Suppressor macrophage treated with lipopolysaccharide for 4 hours (primary cell): ENCODE measurements around the gene TLR10.
"Not testable (repeated sequence)": the region's sequence is repeated elsewhere in the genome, so short reads cannot be mapped to it uniquely, and the experiment has no call there.

Experiments used
- DNase-seq: peaks from one replicate; pipeline ENCODE4 v3.0.0-alpha.2; 2020

TLR10 gene, protein sequence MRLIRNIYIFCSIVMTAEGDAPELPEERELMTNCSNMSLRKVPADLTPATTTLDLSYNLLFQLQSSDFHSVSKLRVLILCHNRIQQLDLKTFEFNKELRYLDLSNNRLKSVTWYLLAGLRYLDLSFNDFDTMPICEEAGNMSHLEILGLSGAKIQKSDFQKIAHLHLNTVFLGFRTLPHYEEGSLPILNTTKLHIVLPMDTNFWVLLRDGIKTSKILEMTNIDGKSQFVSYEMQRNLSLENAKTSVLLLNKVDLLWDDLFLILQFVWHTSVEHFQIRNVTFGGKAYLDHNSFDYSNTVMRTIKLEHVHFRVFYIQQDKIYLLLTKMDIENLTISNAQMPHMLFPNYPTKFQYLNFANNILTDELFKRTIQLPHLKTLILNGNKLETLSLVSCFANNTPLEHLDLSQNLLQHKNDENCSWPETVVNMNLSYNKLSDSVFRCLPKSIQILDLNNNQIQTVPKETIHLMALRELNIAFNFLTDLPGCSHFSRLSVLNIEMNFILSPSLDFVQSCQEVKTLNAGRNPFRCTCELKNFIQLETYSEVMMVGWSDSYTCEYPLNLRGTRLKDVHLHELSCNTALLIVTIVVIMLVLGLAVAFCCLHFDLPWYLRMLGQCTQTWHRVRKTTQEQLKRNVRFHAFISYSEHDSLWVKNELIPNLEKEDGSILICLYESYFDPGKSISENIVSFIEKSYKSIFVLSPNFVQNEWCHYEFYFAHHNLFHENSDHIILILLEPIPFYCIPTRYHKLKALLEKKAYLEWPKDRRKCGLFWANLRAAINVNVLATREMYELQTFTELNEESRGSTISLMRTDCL

DNA sequence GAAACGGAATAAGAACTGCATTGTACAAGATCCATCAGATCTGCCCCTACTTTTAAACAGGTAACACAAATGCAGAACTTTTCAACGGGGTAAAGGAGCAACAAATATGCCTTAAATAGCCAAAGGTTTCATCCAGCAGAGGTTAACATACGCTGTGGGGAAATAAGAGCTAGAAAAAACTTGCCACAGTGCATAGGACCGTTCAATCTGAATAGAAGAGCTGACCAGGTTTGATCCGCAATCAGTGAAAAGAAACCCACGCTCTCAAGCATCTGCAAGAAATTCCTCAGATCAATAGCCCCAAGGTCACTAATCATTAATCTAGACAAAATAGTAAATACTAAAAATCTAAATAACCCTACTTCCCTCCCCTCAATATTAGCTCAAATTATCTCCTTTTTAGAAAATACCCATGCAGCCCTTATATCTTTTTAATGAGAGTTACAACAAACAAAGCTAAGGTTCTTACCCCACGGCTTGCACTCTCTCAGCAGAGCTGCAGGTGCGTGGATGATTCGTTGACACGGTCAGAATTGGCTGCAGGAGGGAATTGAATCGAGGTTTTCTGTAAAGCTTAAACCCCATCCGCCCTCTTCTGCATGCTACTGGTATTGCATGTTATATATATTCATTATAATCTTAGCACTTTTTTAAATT, at the start of gene TLR10:
TSS of gene TLR10 (minus strand) at position 539 of the 657 bp plus-strand sequence. CDS start 7,400 bp downstream, outside the sequence.
- DNase-seq = peak; percentile 69

DNA sequence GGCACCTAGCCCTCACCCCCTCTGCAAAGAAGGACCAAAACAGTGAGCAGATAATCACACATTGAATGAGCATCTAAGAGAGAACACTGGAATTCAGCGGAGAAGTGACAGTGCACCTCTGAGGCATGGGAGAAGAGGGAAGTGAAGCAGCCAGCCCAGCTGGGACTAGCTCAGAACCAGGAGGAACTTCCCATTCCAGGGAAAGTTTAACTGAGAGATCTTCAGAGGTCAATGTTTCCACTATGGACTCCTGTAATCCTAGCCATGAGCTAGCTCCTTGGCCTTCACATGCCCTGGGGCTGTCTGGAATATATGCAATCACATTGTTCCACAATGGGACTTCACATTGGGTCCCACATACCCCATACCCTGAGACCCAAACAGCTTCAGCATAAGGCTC, 49.4 kb upstream of the TLR10 start:
- DNase-seq = peak; percentile 38

DNA sequence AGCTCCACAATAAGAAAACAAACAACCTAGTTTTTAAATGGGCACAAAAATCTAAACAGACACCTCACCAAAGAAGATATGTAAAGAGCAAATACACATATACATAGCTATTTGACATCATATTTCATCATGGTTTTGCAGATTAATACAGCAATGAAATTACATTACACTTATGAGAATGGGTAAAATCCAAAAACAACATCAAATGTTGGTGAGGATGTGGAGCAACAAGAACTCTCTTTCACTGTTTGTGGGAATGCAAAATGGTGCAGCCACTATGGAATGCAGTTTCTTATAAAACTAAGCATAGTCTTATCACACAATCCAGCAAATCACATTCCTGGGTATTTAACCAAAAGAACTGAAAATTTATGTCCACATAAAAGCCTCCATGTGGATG, 48.9 kb upstream of the TLR10 start:
- DNase-seq = no peak

DNA sequence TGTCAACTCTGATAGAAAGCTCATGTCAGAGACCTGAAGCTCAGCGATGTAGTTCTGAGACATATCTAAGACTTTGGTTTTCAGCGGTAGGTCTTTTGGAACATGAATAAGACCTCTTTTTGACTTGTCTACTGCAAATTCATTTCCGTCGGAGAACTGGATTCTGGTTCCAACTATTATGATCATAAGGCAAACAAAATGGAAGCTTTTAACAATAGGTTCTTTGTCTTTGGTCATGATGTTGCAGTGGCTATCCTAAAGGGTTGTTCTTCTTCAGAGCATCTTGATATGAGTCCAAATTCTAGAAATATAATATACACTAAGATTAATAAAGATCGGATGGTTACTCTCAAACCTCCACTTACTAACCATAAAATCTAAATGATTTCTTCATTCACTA, 46.4 kb upstream of the TLR10 start:
- DNase-seq = no peak

DNA sequence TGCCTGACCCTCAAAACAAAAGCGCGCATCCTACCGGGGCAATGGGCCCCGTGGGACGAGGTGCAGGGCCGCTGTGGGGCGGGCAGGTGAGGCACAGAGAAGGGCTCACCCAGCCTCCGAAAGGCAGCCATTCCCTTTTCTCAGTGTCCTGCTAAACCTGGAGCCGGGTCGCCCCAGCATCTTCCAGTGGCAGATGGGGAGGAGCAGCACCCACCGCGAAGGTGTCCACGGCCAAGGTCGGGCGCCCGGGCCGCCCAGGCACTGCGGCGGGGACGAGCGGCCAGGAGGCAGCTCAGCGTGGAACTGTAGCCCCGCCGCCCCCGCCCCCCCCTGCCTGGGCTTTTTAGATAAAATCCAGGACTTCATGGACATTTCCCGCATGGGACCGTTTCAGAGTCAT, 41.0 kb upstream of the TLR10 start:
- no peak for DNase-seq

DNA sequence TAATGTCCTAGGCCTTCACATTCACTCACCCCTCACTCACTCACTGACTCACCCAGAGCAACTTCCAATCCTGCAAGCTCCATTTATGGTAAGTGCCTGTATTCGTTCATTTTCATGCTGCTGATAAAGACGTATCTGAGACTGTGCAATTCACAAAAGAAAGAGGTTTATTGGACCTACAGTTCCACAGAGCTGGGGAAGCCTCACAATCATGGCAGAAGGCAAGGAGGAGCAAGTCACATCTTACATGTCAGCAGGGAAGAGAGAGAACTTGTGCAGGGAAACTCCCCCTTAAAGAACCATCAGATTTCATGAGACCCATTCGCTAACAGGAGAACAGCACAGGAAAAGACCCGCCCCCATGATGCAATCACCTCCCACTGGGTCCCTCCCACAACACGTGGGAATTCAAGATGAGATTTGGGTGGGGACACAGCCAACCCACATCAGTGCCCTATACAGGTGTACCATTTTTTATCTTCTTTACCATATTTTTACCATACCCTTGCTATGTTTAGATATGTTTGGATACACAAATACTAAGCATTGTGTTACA, 40.0 kb upstream of the TLR10 start:
- DNase-seq = no peak

DNA sequence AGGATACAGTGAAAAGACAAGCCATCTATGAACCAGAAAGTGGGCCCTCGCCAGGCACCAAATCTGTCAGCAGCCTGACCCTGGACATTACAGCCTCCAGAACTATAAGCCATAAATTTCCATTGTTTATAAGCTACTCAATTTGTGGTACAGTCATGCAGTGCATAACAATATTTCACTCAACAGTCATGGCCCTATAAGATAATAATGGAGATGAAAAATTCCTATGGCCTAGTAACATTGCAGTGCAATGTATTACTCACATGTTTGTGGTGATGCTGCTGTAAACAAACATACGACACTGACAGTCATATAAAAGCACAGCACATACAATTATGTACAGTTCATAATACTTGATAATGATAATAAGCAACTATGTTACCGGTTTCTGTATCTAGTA, 38.9 kb upstream of the TLR10 start:
- DNase-seq = no peak

DNA sequence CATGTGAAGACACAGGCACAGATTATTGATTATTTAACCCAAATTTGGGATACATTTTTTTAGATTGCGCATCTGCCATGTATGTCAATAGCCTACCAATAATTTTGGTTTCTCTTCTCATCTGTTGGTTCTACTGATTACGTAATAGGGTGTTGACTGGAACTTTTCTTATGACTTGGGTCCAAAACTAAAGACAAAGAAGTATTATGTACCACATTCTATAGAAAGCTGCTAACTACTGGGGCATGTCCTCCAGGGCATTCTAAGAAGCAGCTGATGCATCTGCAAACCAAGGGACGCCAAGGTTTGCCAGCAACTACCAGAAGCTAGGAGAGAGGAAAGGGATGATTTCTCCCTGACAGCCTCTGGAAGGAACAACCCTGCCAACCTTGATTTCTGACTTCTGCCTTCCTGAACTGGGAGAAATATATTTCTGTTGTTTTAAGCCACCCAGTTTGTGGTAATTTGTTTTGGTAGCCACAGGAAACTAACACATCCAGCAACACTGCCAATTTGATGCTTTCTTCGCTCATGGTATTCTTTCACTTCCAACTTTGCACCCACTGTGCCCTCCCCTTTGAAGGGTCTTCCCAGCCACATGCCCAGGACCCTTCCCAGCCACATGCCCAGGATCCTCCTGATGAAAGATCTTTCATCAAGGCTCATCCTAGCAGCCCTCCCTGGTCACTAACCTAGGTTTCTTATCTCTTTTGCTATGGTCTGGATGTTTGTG, 37.7 kb upstream of the TLR10 start:
- DNase-seq = peak; percentile 46

DNA sequence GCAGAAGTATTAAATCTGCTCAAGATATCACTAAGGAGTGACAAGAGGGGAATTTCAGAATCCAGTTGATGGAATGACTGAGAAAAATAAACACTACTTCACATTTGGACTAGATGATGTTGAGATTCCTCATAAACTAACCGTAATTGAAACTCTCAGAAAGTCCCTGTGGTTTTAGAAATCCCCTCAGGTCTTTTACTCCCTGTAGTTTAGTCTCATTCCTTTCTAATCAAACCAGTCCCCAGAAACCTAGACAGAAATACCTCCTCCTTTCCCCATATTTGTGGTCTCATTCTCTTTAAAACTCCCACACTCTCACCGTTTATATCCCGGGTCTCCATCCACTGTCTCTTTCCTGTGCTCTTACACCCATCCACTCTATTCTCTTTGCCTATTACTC, 36.8 kb upstream of the TLR10 start:
- DNase-seq = peak; percentile 69

DNA sequence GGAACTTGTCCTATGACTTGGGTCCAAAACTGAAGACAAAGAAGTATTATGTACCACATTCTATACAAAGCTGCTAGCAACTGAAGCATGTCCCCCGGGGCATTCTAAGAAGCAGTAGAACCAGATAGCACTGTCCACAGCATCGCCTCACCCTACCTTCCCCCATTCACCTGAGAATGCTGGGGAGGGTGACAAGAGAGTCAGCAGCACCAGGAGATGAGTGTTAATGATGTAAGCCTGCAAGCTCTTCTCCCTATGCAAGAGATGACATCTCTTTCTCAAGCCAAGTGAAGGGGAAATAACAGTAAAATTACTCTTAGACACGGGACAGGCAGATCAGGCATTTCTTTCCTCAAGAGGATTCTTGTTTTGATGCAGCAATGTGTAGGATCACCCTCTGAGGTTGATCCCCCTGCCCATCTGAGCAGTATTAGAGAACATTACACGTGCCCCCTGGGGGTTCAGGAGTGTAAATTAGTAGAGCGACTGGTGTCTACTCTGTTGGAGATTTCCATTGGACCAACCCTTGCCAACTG, 35.7 kb upstream of the TLR10 start:
- peak; percentile 70 for DNase-seq

DNA sequence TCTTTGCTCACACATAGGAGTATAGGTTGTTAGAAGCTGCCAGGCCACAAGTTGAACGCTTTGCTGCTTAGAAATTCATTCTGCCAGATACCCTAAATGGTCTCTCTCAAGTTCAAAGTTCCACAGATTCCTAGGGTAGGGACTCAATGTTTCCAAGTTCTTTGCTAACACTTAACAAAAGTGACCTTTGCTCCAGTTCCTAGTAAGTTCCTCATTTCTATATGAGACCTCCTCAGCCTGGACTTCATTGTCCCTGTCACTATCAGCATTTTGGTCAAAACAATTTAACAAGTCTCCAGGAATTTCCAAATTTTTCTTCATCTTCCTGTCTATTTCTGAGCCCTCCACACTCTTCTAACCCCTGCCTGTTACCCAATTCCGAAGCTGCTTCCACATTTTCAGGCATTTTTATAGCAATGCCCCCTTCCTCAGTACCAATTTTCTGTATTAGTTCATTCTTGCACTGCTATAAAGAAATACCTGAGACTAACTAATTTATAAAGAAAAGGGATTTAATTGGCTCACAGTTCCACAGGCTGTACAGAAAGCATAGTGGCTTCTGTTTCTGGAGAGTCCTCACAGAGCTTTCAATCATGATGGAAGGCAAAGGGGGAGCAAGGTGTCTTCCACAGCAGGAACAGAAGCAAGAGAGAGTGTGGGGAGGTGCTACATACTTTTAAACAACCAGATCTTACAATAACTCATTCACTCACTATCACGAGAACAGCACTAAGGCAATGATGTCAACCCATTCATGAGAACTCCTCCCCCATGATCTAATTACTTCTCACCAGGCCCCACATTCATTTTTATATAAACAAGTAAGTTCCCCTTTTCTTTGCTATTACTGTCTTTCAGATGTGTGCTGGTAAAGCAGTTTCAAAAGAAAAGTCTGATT, 33.3 kb upstream of the TLR10 start:
- DNase-seq = peak; percentile 92

DNA sequence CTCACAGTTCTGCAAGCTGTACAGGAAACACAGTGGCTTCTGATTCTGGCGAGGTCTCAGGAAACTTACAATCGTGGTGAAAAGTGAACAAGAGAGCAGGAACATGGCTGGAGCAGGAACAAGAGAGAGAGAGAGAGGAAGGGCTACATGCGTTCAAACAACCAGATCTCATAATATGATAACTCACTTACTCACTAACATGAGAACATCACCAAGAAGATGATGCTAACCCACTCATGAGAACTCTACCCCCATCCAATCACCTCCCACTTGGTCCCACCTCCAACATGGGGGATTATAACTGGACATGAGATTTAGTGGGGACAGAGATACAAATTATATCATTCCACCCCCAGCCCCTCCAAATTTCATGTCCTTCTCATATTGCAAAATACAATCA, 31.6 kb upstream of the TLR10 start:
- no peak for DNase-seq

DNA sequence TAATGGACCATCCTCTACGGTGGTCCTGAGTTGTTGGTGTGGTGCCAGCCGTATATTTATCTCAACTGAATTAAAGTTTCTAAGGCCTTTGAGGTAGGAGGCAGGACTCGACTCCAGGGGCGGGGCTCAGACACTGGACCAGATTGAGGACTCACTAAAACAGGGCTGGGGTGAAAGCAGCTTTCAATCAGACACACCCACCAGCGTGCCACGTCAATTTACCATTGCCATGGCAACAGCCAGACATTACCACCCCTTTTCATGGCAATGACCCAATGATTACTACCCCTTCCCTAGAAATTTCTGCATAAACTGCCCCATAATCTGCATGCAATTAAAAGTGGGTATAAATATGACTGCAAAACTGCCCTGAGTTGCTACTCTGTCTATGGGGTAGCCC, 28.5 kb upstream of the TLR10 start:
- no peak for DNase-seq

DNA sequence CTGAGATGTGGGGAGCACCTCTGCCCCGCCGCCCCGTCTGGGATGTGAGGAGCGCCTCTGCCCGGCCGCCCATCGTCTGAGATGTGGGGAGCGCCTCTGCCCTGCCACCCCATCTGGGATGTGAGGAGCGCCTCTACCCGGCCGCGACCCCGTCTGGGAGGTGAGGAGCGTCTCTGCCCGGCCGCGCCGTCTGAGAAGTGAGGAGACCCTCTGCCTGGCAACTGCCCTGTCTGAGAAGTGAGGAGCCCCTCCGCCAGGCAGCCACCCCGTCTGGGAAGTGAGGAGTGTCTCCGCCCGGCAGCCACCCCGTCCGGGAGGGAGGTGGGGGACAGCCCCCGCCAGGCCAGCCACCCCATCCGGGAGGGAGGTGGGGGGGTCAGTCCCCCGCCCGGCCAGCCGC, 24.7 kb upstream of the TLR10 start:
- not testable (repeated sequence) for DNase-seq

DNA sequence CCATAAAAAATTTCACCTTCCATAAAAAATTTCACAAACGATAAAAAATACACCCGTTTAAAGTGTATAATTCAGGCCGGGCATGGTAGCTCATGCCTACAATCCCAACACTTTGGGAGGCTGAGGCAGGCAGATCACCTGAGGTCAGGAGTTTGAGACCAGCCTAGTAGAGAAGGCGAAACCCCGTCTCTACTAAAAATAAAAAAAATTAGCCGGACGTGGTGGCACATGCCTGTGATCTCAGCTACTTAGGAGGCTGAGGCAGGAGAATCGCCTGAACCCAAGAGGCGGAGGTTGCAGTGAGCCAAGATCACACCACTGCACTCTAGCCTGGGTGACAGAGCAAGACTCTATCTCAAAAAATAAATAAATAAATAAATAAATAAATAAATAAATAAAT, 23.5 kb upstream of the TLR10 start:
- not testable (repeated sequence) for DNase-seq

DNA sequence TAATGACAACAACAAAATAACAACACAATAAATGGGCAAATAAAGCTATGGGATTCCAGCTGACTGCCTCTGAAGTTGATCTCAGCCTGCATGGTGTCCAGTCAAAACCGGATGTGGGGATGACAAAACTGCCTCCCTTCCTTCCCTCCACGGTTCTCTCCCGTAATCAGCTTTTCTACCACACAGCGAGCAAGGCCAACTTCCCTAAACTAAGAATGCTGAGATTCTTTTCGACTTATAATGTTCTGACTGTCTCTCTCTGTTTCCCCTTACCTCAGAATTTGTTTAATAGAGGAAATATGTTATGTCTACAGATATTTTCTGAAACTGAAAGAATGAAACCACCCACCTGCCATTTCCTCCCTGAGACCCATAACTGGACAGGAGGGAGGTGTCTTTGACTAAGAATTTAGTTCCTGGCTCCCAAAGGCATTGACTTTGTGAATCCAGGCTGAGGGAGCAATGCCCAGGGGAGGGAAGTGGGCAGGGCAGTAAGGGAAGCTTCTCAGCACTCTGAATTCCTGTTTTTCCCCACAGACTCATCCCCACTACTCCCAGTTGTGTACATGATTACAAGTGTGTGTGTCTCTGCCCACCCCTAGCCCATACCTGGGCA, 22.8 kb upstream of the TLR10 start:
- DNase-seq = peak; percentile 94

DNA sequence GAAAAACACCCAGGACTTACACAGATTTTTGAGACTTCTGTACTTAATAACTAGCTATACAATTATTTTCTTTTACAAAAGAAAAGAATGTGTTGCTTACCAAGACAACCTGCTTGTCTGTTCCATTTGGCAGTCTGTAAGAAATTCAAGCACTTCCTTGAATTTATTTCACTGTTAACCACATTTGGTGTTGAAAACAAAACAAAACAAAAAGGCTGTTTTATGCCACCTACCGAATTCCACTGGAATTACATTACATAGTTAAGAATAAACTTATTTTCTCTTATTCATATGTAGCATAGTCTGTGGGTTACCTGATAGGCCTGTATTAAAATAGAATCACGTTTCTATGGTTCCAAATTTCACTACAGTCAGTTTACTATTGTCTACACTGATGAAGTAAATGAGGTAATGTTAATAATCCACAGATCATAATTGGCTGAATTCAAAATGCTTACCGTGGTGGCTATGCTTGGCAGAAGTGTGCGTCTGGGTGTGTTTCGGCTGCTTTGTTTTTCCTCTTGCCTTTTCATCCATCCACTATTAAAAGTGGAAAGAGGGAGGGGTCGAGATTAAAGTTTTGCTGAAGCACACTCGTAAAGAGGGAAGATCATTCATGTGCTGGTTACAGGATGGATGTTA, 22.0 kb upstream of the TLR10 start, which contains the start of gene TLR1:
TSS of gene TLR1 (minus strand) at position 138 of the 642 bp plus-strand sequence. CDS start 5,960 bp downstream, outside the sequence.
- peak; percentile 87 for DNase-seq

DNA sequence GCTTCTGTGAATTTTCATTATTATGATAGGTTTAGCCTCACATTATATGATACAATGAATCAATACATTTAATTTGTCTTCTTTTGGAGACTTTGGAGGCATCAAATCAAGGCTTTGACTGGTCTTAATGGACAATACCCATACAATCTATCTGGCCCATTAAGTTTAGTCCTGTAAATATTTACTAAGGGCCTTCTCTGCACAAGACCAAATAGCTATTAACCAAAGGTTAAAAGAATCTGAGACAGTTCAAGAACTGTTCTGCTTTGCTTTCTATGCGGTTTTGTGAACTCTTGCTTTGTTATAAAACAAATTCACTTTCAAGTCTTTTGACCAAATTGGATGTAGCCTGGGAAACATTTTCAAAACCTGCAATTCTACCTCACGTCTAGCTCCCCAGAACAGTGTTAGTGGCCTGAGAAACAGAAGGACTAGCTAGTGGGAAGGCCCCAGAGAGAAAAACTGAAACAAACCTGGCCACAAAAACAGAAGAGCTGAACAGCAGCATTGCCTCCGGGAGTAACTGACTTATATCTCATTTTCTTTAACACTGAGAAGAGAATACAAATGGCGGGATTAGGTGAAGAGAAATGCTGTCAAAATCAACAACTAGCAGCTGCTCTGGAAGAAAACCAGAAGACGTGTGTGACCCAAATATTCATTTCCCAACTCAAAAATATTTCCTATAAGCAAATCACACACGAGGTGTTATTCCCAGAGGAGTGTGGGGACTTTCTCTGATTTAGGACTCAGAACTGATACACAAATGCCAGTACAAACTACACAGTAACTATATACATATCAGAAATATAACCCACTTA, 21.3 kb upstream of the TLR10 start:
- DNase-seq = peak; percentile 68
